ENCODE results near the gene HDDC2.

GRCh38 chr6:125274935-125275334 is 26.8 kb downstream of the HDDC2 start:
- no peak for TF ChIP-seq CTCF (IDR thresholded peaks at IDR 0.05; ENCODE audit: low read depth, low read length, poor library complexity, severe bottlenecking)
- no peak for TF ChIP-seq EZH2phosphoT487 (IDR thresholded peaks at IDR 0.05; ENCODE audit: borderline replicate concordance, low read length)
